Activated B cell treated with CpG ODN at 0.5 μM for 24 hours (primary cell): ENCODE data around the gene LRIG2. TPM values are rescaled to one million over a fixed set of nuclear protein-coding genes. Genes with fewer than 3 reads are reported as not detected.
"Not testable (repeated sequence)": the region's sequence is repeated elsewhere in the genome, so short reads cannot be mapped to it uniquely, and the experiment has no call there.

ENCODE experiments used
- ATAC-seq: fragments of 200-7000 bp; cut with Tn5 transposase; one replicate; pipeline ENCODE4 v1.10.0; 2021; ENCODE audit warnings: low read depth, mild to moderate bottlenecking, moderate library complexity
- CTCF ChIA-PET: fragments of 350-600 bp; sonication (Branson Sonifier 250); formaldehyde crosslinking; loops from one replicate; lab custom pipeline; 2021; ENCODE audit warnings: antibody characterized with exemption; lab: Charles Lee
- POLR2A ChIA-PET: fragments of 350-600 bp; sonication (Branson Sonifier 250); formaldehyde crosslinking; loops from one replicate; lab custom pipeline; 2021; ENCODE audit warnings: antibody characterized with exemption; lab: Charles Lee
- DNase-seq: peaks from one replicate; pipeline ENCODE4 v3.0.0; 2022
- H3K27ac Mint-ChIP-seq: one replicate; pipeline ENCODE4 v1.8.0; 2020; ENCODE audit warnings: mixed read lengths
- H3K27me3 Mint-ChIP-seq: one replicate; pipeline ENCODE4 v1.8.0; 2021; ENCODE audit warnings: mixed read lengths
- H3K36me3 Mint-ChIP-seq: one replicate; pipeline ENCODE4 v1.8.0; 2021; ENCODE audit warnings: low read depth, mixed read lengths
- H3K4me1 Mint-ChIP-seq: one replicate; pipeline ENCODE4 v1.8.0; 2021; ENCODE audit warnings: mixed read lengths
- H3K4me3 Mint-ChIP-seq: one replicate; pipeline ENCODE4 v1.8.0; 2020; ENCODE audit warnings: mild to moderate bottlenecking, mixed read lengths
- H3K9me3 Mint-ChIP-seq: one replicate; pipeline ENCODE4 v1.8.0; 2020; ENCODE audit warnings: mixed read lengths
- CTCF ChIP-seq: fragments of 200-600 bp; IDR thresholded peaks from one replicate; pipeline ENCODE4 v1.8.0; 2022; ENCODE audit warnings: antibody characterized with exemption, mild to moderate bottlenecking
- intact Hi-C: fragments of 100-400 bp; cut with micrococcal nuclease; formaldehyde crosslinking; loops from one replicate; pipeline ENCODE4 v1.15.1; 2024
- total RNA-seq: library from RNA; stranded (reverse); gene quantifications from 2 replicates; pipeline ENCODE4 v1.2.3, GENCODE V29; 2022

LRIG2 gene
- total RNA-seq, 1 donor from 2014 or later, result 30.7 TPM

GRCh38 chr1:113147073-113147625, 74.2 kb downstream of the LRIG2 start:
- TF ChIP-seq CTCF, result no peak
- ATAC-seq (no peak), DNase-seq (no peak)
- Mint-ChIP-seq H3K36me3 (no peaks in the 10 kb centered on the region), H3K27me3 (no peaks in the 10 kb centered on the region), H3K27ac (no peak overlapping the region), H3K4me3 (no peak overlapping the region), H3K4me1 (no peaks in the 10 kb centered on the region), H3K9me3 (no peaks in the 10 kb centered on the region)
- ChIA-PET CTCF (no interaction called here), POLR2A (no interaction called here)
- intact Hi-C loops, result no loop called here

GRCh38 chr1:113147826-113148225, 74.8 kb downstream of the LRIG2 start:
- no peaks in the 10 kb centered on the region for H3K36me3 Mint-ChIP-seq
- H3K27ac Mint-ChIP-seq, result no peak overlapping the region
- TF ChIP-seq CTCF, result no peak

GRCh38 chr1:113150494-113150893, 77.5 kb downstream of the LRIG2 start:
- intact Hi-C loops, ATAC-seq, H3K9me3 Mint-ChIP-seq, DNase-seq, H3K4me1 Mint-ChIP-seq, CTCF ChIA-PET, POLR2A ChIA-PET, H3K4me3 Mint-ChIP-seq, H3K36me3 Mint-ChIP-seq, H3K27me3 Mint-ChIP-seq, H3K27ac Mint-ChIP-seq: not testable (repeated sequence)

More at GRCh38 chr1:113147826-113148225, 74.8 kb downstream of the LRIG2 start:
- H3K9me3 Mint-ChIP-seq, result no peaks in the 10 kb centered on the region
- CTCF ChIA-PET, result no interaction called here
- intact Hi-C loops, result no loop called here
- POLR2A ChIA-PET, result no interaction called here
- no peak overlapping the region for H3K4me3 Mint-ChIP-seq
- DNase-seq, result no peak
- H3K4me1 Mint-ChIP-seq, result no peaks in the 10 kb centered on the region
- no peaks in the 10 kb centered on the region for H3K27me3 Mint-ChIP-seq
- no peak for ATAC-seq

- H3K27ac Mint-ChIP-seq, result no peak overlapping the region
- CTCF ChIA-PET, result no interaction called here
Measured at GRCh38 chr1:113153116-113153803, 80.3 kb downstream of the LRIG2 start.

GRCh38 chr1:113156368-113156767, 83.4 kb downstream of the LRIG2 start:
- no peak for TF ChIP-seq CTCF
- H3K9me3 Mint-ChIP-seq, result peaks cover 11% of the 10 kb centered on the region
- H3K36me3 Mint-ChIP-seq, result peaks cover 2% of the 10 kb centered on the region
- CTCF ChIA-PET, result no interaction called here
- POLR2A ChIA-PET, result no interaction called here
- intact Hi-C loops, result no loop called here
- DNase-seq (no peak), ATAC-seq (no peak)
- no peak overlapping the region for H3K27ac Mint-ChIP-seq
- H3K27me3 Mint-ChIP-seq, result peaks cover 2% of the 10 kb centered on the region
- H3K4me3 Mint-ChIP-seq, result no peak overlapping the region
- H3K4me1 Mint-ChIP-seq, result no peaks in the 10 kb centered on the region

More at GRCh38 chr1:113153116-113153803, 80.3 kb downstream of the LRIG2 start:
- Mint-ChIP-seq H3K4me3 (no peak overlapping the region), H3K9me3 (peaks cover 7% of the 10 kb centered on the region), H3K36me3 (peaks cover 2% of the 10 kb centered on the region), H3K27me3 (peaks cover 2% of the 10 kb centered on the region), H3K4me1 (no peaks in the 10 kb centered on the region)
- ATAC-seq, result no peak
- no peak for TF ChIP-seq CTCF
- no peak for DNase-seq
- POLR2A ChIA-PET, result no interaction called here
- intact Hi-C loops, result no loop called here

DNA sequence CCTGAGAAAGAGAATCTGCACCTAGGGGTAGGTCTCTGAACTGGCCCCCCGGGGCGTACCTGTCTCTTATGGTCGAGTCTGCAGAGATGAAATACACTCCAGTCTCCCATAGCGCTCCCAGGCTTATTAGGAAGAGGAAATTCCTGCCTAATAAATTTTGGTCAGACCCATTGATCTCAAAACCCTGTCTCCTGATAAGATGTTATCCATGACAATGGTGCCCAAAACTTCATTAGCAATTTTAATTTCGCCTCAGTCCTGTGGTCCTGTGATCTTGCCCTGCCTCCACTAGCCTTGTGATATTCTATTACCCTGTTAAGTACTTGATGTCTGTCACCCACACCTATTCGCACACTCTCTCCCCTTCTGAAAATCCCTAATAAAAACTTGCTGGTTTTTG, 85.7 kb downstream of the LRIG2 start:
- POLR2A ChIA-PET, H3K4me3 Mint-ChIP-seq, ATAC-seq, H3K36me3 Mint-ChIP-seq, H3K4me1 Mint-ChIP-seq, H3K27me3 Mint-ChIP-seq, CTCF ChIA-PET, intact Hi-C loops, DNase-seq, H3K27ac Mint-ChIP-seq: not testable (repeated sequence)
- peaks cover 11% of the 10 kb centered on the region for H3K9me3 Mint-ChIP-seq
